Erythroblast (primary cell): ENCODE results near the gene CXCL8.

Source experiments
- GATA1 ChIP-seq: IDR thresholded peaks from 2 replicates; pipeline ENCODE4 v1.6.1; 2011; ENCODE audit warnings: low read depth, mild to moderate bottlenecking, control low read depth, low read length, moderate library complexity
- POLR2A ChIP-seq: IDR thresholded peaks from 2 replicates; pipeline ENCODE4 v1.6.1; 2011; ENCODE audit warnings: mild to moderate bottlenecking, low read length

DNA sequence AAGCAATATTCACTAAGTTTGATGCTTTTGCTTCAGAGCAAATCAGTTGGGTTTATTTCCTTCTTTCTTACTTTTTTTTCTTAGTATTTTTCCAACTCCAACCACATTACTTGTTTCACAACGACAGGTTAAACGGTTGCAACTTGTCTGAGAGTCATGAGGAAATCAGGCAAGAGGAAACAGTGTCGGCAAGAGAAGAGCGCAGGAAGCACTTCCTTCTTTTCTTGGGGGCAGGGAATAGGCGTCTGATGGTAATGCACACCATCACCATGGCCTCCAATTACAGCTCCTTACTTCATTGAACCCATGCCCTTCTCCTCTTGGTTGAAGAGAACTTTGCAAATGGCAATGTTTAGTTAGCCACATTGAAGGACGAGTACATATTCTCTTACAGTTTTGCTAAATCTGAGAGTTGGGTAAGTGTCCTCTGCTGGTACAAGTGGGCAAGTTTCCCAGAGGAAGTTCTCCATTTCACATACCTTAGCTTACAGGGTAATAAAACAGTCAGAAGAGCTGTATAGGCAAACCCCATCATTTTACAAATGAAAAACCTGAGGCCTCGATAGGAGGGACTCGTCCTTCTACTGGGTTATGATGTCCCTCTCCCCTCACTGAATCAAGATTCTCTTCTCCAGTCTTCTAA is 8.3 kb upstream of the CXCL8 start:
- TF ChIP-seq POLR2A, result no peak
- no peak for TF ChIP-seq GATA1
